ENCODE data around the gene RAD51B.

GRCh38 chr14:68774771-68775613 is 955.4 kb downstream of the RAD51B start:
- TF ChIP-seq SUZ12 (IDR thresholded peaks at IDR 0.05; ENCODE audit: extremely low read depth, insufficient read depth, insufficient read length) (no peak), ZNF274 (IDR thresholded peaks at IDR 0.05; ENCODE audit: low read depth, low read length) (no peak)
